Skeletal muscle tissue (tissue), 4 donors: ENCODE measurements around the gene CPLX1. TPM values are rescaled to one million over a fixed set of nuclear protein-coding genes. Genes with fewer than 3 reads are reported as not detected.

Experiments
- H3K27ac ChIP-seq: one replicate; pipeline ENCODE4 v1.7.0; 2013; ENCODE audit warnings: mild to moderate bottlenecking, low read depth, low read length, inconsistent platforms
- H3K27me3 ChIP-seq, 3 donors: one replicate each; pipeline ENCODE4 v1.7.0; 2013; ENCODE audit warnings: low read length in 3 of 3; ENCODE audit not compliant: control insufficient read depth in 3 of 3, insufficient read depth in 3 of 3
- H3K36me3 ChIP-seq, 3 donors: one replicate each; pipeline ENCODE4 v1.7.0; 2013; ENCODE audit warnings: low read length in 3 of 3; ENCODE audit not compliant: control insufficient read depth in 3 of 3, insufficient read depth in 3 of 3
- H3K4me1 ChIP-seq, 3 donors: one replicate each; pipeline ENCODE4 v1.7.0; 2013; ENCODE audit warnings: low read length in 3 of 3, mild to moderate bottlenecking in 3 of 3; ENCODE audit not compliant: control insufficient read depth in 3 of 3, insufficient read depth in 3 of 3
- H3K4me3 ChIP-seq, 3 donors: one replicate each; pipeline ENCODE4 v1.7.0; 2013; ENCODE audit warnings: low read length in 3 of 3
- H3K9ac ChIP-seq, 3 donors: one replicate each; pipeline ENCODE4 v1.7.0; 2013; ENCODE audit warnings: low read length in 3 of 3, mild to moderate bottlenecking in 3 of 3, moderate library complexity in 2 of 3, low read depth in 1 of 3
- H3K9me3 ChIP-seq, 3 donors: one replicate each; pipeline ENCODE4 v1.7.0; 2013; ENCODE audit warnings: low read length in 3 of 3; ENCODE audit not compliant: control insufficient read depth in 3 of 3
- total RNA-seq: library from RNA; depleted of rRNA; stranded (reverse); fragments of >200 nt; gene quantifications from one replicate; pipeline ENCODE4 v1.2.3, GENCODE V29; 2014
- donor health status: Osteomylitis.

The CPLX1 gene
- total RNA-seq, 1 donor from 2014 or later, result not detected

- Histone ChIP-seq H3K27me3 (peaks cover 56 to 63% (median 61%) of the 10 kb centered on the region in 3 donors), H3K4me1 (peaks cover 0 to 7% (median 5%) of the 10 kb centered on the region in 3 donors), H3K36me3 (no peaks in the 10 kb centered on the region), H3K9me3 (no peaks in the 10 kb centered on the region), H3K27ac (no peak overlapping the region), H3K9ac (peak overlapping the region in 1 of 3 donors; percentile 16), H3K4me3 (peak overlapping the region in 1 of 3 donors; percentile 17)
Measured at GRCh38 chr4:794900-795725, 30.8 kb downstream of the CPLX1 start.

- H3K4me1 ChIP-seq, result peaks cover 0 to 7% (median 6%) of the 10 kb centered on the region in 3 donors
- H3K27me3 ChIP-seq, result peaks cover 61 to 66% (median 65%) of the 10 kb centered on the region in 3 donors
- H3K27ac ChIP-seq, result no peak overlapping the region
- H3K4me3 ChIP-seq, result no peak overlapping the region
- no peaks in the 10 kb centered on the region for H3K9me3 ChIP-seq
- no peaks in the 10 kb centered on the region for H3K36me3 ChIP-seq
- no peak overlapping the region for H3K9ac ChIP-seq
Measured at GRCh38 chr4:793941-794621, 31.8 kb downstream of the CPLX1 start.

- Histone ChIP-seq H3K9ac (no peak overlapping the region), H3K9me3 (no peaks in the 10 kb centered on the region), H3K27ac (no peak overlapping the region), H3K4me1 (peaks cover 0 to 13% (median 6%) of the 10 kb centered on the region in 3 donors), H3K36me3 (no peaks in the 10 kb centered on the region), H3K27me3 (peaks cover 66 to 71% (median 67%) of the 10 kb centered on the region in 3 donors), H3K4me3 (no peak overlapping the region)
Measured at GRCh38 chr4:793093-793861, 32.7 kb downstream of the CPLX1 start.

- Histone ChIP-seq H3K9ac (no peak overlapping the region), H3K9me3 (no peaks in the 10 kb centered on the region), H3K27ac (no peak overlapping the region), H3K36me3 (no peaks in the 10 kb centered on the region), H3K27me3 (peaks cover 70 to 77% (median 73%) of the 10 kb centered on the region in 3 donors), H3K4me3 (no peak overlapping the region), H3K4me1 (peaks cover 0 to 13% (median 6%) of the 10 kb centered on the region in 3 donors)
Measured at GRCh38 chr4:792626-793092, 33.3 kb downstream of the CPLX1 start.

- H3K9me3 ChIP-seq, result no peaks in the 10 kb centered on the region
- H3K36me3 ChIP-seq, result no peaks in the 10 kb centered on the region
- H3K9ac ChIP-seq, result no peak overlapping the region
- H3K4me1 ChIP-seq, result peaks cover 0 to 13% (median 6%) of the 10 kb centered on the region in 3 donors
- H3K4me3 ChIP-seq, result no peak overlapping the region
- H3K27me3 ChIP-seq, result peaks cover 70 to 81% (median 77%) of the 10 kb centered on the region in 3 donors
- no peak overlapping the region for H3K27ac ChIP-seq
Measured at GRCh38 chr4:791898-792625, 33.9 kb downstream of the CPLX1 start.

- Histone ChIP-seq H3K9me3 (no peaks in the 10 kb centered on the region), H3K9ac (no peak overlapping the region), H3K27me3 (peaks cover 70 to 81% (median 75%) of the 10 kb centered on the region in 3 donors), H3K36me3 (no peaks in the 10 kb centered on the region), H3K27ac (no peak overlapping the region), H3K4me3 (no peak overlapping the region), H3K4me1 (peaks cover 0 to 13% (median 6%) of the 10 kb centered on the region in 3 donors)
Measured at GRCh38 chr4:791252-791897, 34.6 kb downstream of the CPLX1 start.

- Histone ChIP-seq H3K9ac (no peak overlapping the region), H3K27me3 (peaks cover 67 to 74% (median 68%) of the 10 kb centered on the region in 3 donors), H3K9me3 (no peaks in the 10 kb centered on the region), H3K4me3 (no peak overlapping the region), H3K4me1 (peaks cover under 1 to 12% (median 6%) of the 10 kb centered on the region in 3 donors), H3K27ac (no peak overlapping the region), H3K36me3 (no peaks in the 10 kb centered on the region)
Measured at GRCh38 chr4:790466-790820, 35.5 kb downstream of the CPLX1 start.

- Histone ChIP-seq H3K27me3 (peaks cover 67 to 74% (median 70%) of the 10 kb centered on the region in 3 donors), H3K36me3 (no peaks in the 10 kb centered on the region), H3K9ac (no peak overlapping the region), H3K9me3 (no peaks in the 10 kb centered on the region), H3K4me1 (peaks cover 4 to 5% (median 5%) of the 10 kb centered on the region in 3 donors), H3K4me3 (no peak overlapping the region), H3K27ac (no peak overlapping the region)
Measured at GRCh38 chr4:789571-790465, 36.1 kb downstream of the CPLX1 start.
